HCT116 (cell line): Measurements from ENCODE around the gene TPM2. TPM values are rescaled to one million over a fixed set of nuclear protein-coding genes. Genes with fewer than 3 reads are reported as not detected.
"Not testable (repeated sequence)": the region's sequence is repeated elsewhere in the genome, so short reads cannot be mapped to it uniquely, and the experiment has no call there.

Experiments
- ATAC-seq: fragments of 200-7000 bp; cut with Tn5 transposase; 2 replicates; pipeline ENCODE4 v1.9.1; 2020; ENCODE audit warnings: mild to moderate bottlenecking, moderate library complexity
- BruUV-seq: library from RNA; stranded (reverse); fragments of 400-500 nt; replicated peaks from 2 replicates; lab custom pipeline; 2021; lab: Mats Ljungman, UMichigan
- CTCF ChIA-PET: fragments of 300-600 bp; sonication (Branson Sonifier 250); formaldehyde crosslinking; loops from one replicate; lab custom pipeline; 2021; ENCODE audit warnings: antibody characterized with exemption; lab: Charles Lee
- POLR2A ChIA-PET: fragments of 300-600, 350-600 bp; sonication (Branson Sonifier 250); formaldehyde crosslinking; loops from one replicate; lab custom pipeline; 2021; ENCODE audit warnings: antibody characterized with exemption; lab: Charles Lee
- RAD21 ChIA-PET, 2 experiments: fragments of 300-600 bp; sonication (Branson Sonifier 250); formaldehyde crosslinking; loops; one replicate each; lab custom pipeline; 2023; ENCODE audit warnings: low total read pairs in 2 of 2; ENCODE audit not compliant: uncharacterized antibody in 2 of 2, unreplicated experiment in 2 of 2, low non-redundant PET in 1 of 2; lab: Charles Lee
- DNase-seq: peaks from one replicate; pipeline ENCODE4 v3.0.0-alpha.2; 2010; ENCODE audit warnings: low read depth, low spot score
- H2AFZ ChIP-seq: fragments of 200-600 bp; shearing (Covaris generic), sonication (generic); 2 replicates; pipeline ENCODE4 v1.6.1; 2017; ENCODE audit warnings: low read depth, mixed run types, mixed read lengths, antibody characterized with exemption, low read length; ENCODE audit not compliant: poor library complexity, severe bottlenecking
- H3K27ac ChIP-seq: 2 replicates; pipeline ENCODE4 v1.5.1; 2012; ENCODE audit warnings: low read depth, low read length
- H3K27me3 ChIP-seq: fragments of 200-600 bp; sonication (generic); 2 replicates; pipeline ENCODE4 v1.6.1; 2016; ENCODE audit warnings: mixed run types, low read length, mixed read lengths; ENCODE audit not compliant: insufficient read depth
- H3K36me3 ChIP-seq, 2 experiments: fragments of 200-500 bp in 1 of 2; fragments of 200-600 bp in 1 of 2; sonication (Bioruptor generic) in 1 of 2; sonication (generic) in 1 of 2; 2 replicates each; pipeline versions ENCODE4 v1.5.1 to v1.6.1; 2014 to 2016; ENCODE audit warnings: low read length in 2 of 2, inconsistent platforms in 1 of 2, mixed read lengths in 1 of 2, mixed run types in 1 of 2; ENCODE audit not compliant: insufficient read depth in 2 of 2, control insufficient read depth in 1 of 2
- H3K4me1 ChIP-seq, 2 experiments: fragments of 200-600 bp in 1 of 2; sonication (generic) in 1 of 2; 2 replicates each; pipeline versions ENCODE4 v1.5.1 to v1.6.1; 2012 to 2017; ENCODE audit warnings: low read length in 2 of 2, inconsistent platforms in 1 of 2, mild to moderate bottlenecking in 1 of 2, mixed read lengths in 1 of 2, mixed run types in 1 of 2, moderate library complexity in 1 of 2; ENCODE audit not compliant: insufficient read depth in 2 of 2, control insufficient read depth in 1 of 2
- H3K4me2 ChIP-seq: fragments of 200-600 bp; sonication (generic); 2 replicates; pipeline ENCODE4 v1.6.1; 2017; ENCODE audit warnings: mixed run types, low read length, mixed read lengths
- H3K4me3 ChIP-seq, 2 experiments: fragments of 200-600 bp in 1 of 2; sonication (generic) in 1 of 2; replicated peaks in 1 of 2; 2 replicates each; pipeline ENCODE4 v1.5.1; 2011 to 2016; ENCODE audit warnings: low read length in 2 of 2, control low read depth in 1 of 2, low read depth in 1 of 2, mild to moderate bottlenecking in 1 of 2, mixed read lengths in 1 of 2, mixed run types in 1 of 2
- H3K79me2 ChIP-seq: fragments of 200-600 bp; sonication (generic); 2 replicates; pipeline ENCODE4 v1.6.1; 2017; ENCODE audit warnings: mild to moderate bottlenecking, mixed run types, low read length, moderate library complexity, mixed read lengths; ENCODE audit not compliant: insufficient read depth
- H3K9ac ChIP-seq: fragments of 200-600 bp; sonication (generic); 2 replicates; pipeline ENCODE4 v1.6.1; 2016; ENCODE audit warnings: low read length, mixed read lengths
- H3K9me2 ChIP-seq: fragments of 200-600 bp; sonication (generic), shearing (Covaris generic); 2 replicates; pipeline ENCODE4 v1.6.1; 2017; ENCODE audit warnings: mixed run types, mild to moderate bottlenecking, moderate library complexity; ENCODE audit not compliant: insufficient read depth
- H3K9me3 ChIP-seq, 2 experiments: fragments of 200-500 bp in 1 of 2; fragments of 200-600 bp in 1 of 2; sonication (Bioruptor generic) in 1 of 2; sonication (generic) in 1 of 2; 2 replicates each; pipeline ENCODE4 v1.6.1; 2014 to 2017; ENCODE audit warnings: low read length in 2 of 2, mixed read lengths in 2 of 2, inconsistent platforms in 1 of 2, low read depth in 1 of 2, mild to moderate bottlenecking in 1 of 2, mixed run types in 1 of 2, moderate library complexity in 1 of 2; ENCODE audit not compliant: control insufficient read depth in 1 of 2, insufficient read depth in 1 of 2
- H4K20me1 ChIP-seq: fragments of 200-600 bp; sonication (generic), shearing (Covaris generic); 2 replicates; pipeline ENCODE4 v1.6.1; 2017; ENCODE audit warnings: mixed run types, mild to moderate bottlenecking, moderate library complexity; ENCODE audit not compliant: insufficient read depth
- ATF3 ChIP-seq: IDR thresholded peaks from 2 replicates; pipeline ENCODE4 v1.6.1; 2012
- CTCF ChIP-seq, 3 experiments: fragments of 200-600 bp in 1 of 3; sonication (generic) in 1 of 3; IDR thresholded peaks in 2 of 3; conservative IDR thresholded peaks in 1 of 3; 2 replicates each; pipeline ENCODE4 v1.5.1; 2012 to 2017; ENCODE audit warnings: low read depth in 2 of 3, low read length in 2 of 3, antibody characterized with exemption in 1 of 3, borderline replicate concordance in 1 of 3, control low read depth in 1 of 3, mild to moderate bottlenecking in 1 of 3, mixed read lengths in 1 of 3, mixed run types in 1 of 3, moderate library complexity in 1 of 3; ENCODE audit not compliant: insufficient read depth in 1 of 3
- EGR1 ChIP-seq: IDR thresholded peaks from 2 replicates; pipeline ENCODE4 v1.6.1; 2012; ENCODE audit warnings: low read depth
- ELF1 ChIP-seq: IDR thresholded peaks from 2 replicates; pipeline ENCODE4 v1.6.1; 2012; ENCODE audit warnings: low read depth, borderline replicate concordance
- EZH2 ChIP-seq: fragments of 200-600 bp; sonication (generic); IDR thresholded peaks from 2 replicates; pipeline ENCODE4 v1.6.1; 2017; ENCODE audit warnings: antibody characterized with exemption, mixed run types
- FOSL1 ChIP-seq: IDR thresholded peaks from 2 replicates; pipeline ENCODE4 v1.6.1; 2012; ENCODE audit warnings: low read depth
- REST ChIP-seq: IDR thresholded peaks from 2 replicates; pipeline ENCODE4 v1.6.1; 2012; ENCODE audit warnings: low read depth
- SRF ChIP-seq: IDR thresholded peaks from 2 replicates; pipeline ENCODE4 v1.6.1; 2012; ENCODE audit warnings: low read depth
- YY1 ChIP-seq: IDR thresholded peaks from 2 replicates; pipeline ENCODE4 v1.6.1; 2011; ENCODE audit warnings: low read length, low read depth, moderate library complexity, mild to moderate bottlenecking; ENCODE audit not compliant: insufficient replicate concordance; ENCODE audit errors: extremely low read depth
- ZBTB33 ChIP-seq: IDR thresholded peaks from 2 replicates; pipeline ENCODE4 v1.6.1; 2011; ENCODE audit warnings: mild to moderate bottlenecking, low read length, moderate library complexity; ENCODE audit not compliant: insufficient replicate concordance; ENCODE audit errors: extremely low read depth
- intact Hi-C: fragments of 100-400 bp; cut with micrococcal nuclease; formaldehyde crosslinking; loops from 2 replicates; pipeline ENCODE4 v1.10.0; 2022
- total RNA-seq: library from RNA; stranded (reverse); gene quantifications from one replicate; pipeline ENCODE4 v1.2.1, GENCODE V29; 2021; ENCODE audit not compliant: unreplicated experiment

TPM2 gene
- total RNA-seq, 1 experiment from 2014 or later, result 278 TPM

- intact Hi-C loops, result no loop called here
- DNase-seq, result no peak
- Histone ChIP-seq H3K27me3 (no peaks in the 10 kb centered on the region), H3K4me2 (no peak overlapping the region), H3K79me2 (no peaks in the 10 kb centered on the region), H3K9ac (no peak overlapping the region), H3K36me3 (no peaks in the 10 kb centered on the region), H3K4me3 (no peak overlapping the region), H2AFZ (no peak overlapping the region), H4K20me1 (no peaks in the 10 kb centered on the region), H3K4me1 (peaks cover 6 to 20% of the 10 kb centered on the region in 2 experiments; a peak in 3 of 4 replicates), H3K9me3 (no peaks in the 10 kb centered on the region), H3K27ac (no peak overlapping the region), H3K9me2 (no peaks in the 10 kb centered on the region)
- RAD21 ChIA-PET, result no interaction called here
- no peak for ATAC-seq
- POLR2A ChIA-PET, result no interaction called here
- BruUV-seq, result no TSS peak
- TF ChIP-seq ATF3, result no peak
- TF ChIP-seq CTCF (IDR thresholded peaks at IDR 0.05 in 2 of 3, conservative IDR thresholded peaks at IDR 0.05 in 1 of 3; ENCODE audit: borderline replicate concordance in 1 of 3, insufficient read depth in 1 of 3, low read depth in 2 of 3, low read length in 2 of 3), result no peak
- TF ChIP-seq ZBTB33, result no peak
- TF ChIP-seq YY1, result no peak
- TF ChIP-seq FOSL1, result no peak
- no peak for TF ChIP-seq ELF1
- no peak for TF ChIP-seq REST
- TF ChIP-seq SRF, result no peak
- no peak for TF ChIP-seq EGR1
- no peak for TF ChIP-seq EZH2
- CTCF ChIA-PET, result no interaction called here
Measured at GRCh38 chr9:35643046-35643445, 46.7 kb downstream of the TPM2 start.

DNA sequence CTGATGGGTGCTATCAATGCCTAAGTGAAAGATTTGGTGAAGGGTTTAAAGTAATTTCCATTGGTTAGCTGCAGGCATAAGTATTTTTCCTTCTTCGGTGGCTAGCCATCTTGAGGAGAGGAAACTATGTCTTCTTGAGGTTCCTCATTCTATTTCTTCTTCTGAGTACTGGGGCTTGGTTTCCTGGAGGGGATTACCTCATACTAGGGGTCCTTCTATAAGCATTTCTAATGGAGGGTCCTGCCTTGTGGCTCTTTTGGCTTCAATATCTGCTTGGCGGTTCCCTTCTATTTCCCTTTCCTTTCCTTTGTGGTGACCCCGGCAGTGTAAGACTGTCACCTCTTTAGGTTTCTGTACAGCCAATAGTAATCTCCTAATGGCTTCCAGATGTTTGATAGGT, 48.2 kb downstream of the TPM2 start:
- H4K20me1 ChIP-seq, DNase-seq, H3K4me2 ChIP-seq, H3K4me3 ChIP-seq, H3K79me2 ChIP-seq, H3K4me1 ChIP-seq, intact Hi-C loops, ATAC-seq, H3K27me3 ChIP-seq, RAD21 ChIA-PET, BruUV-seq, H3K9ac ChIP-seq, H2AFZ ChIP-seq, H3K36me3 ChIP-seq, H3K27ac ChIP-seq, CTCF ChIA-PET, POLR2A ChIA-PET, H3K9me2 ChIP-seq, H3K9me3 ChIP-seq: not testable (repeated sequence)
